A549 (cell line): ENCODE measurements around the gene CMPK2. TPM values are rescaled to one million over a fixed set of nuclear protein-coding genes. Genes with fewer than 3 reads are reported as not detected.

Source experiments
- polyA plus RNA-seq, 4 experiments: library from polyadenylated mRNA; depleted of rRNA in 3 of 4; stranded (reverse); fragments of >200 nt; fragmentation: RNase III in 1 of 4; extraction: RNeasy Plus Mini Kit Qiagen cat#74134 plus additional on column Dnase treatment in 1 of 4; gene quantifications; 2 replicates in 3 of 4; 3 replicates in 1 of 4; pipeline ENCODE4 v1.2.3, GENCODE V29; 2011 to 2017

The CMPK2 gene
- polyA plus RNA-seq, 2 of the 4 experiments (the other 2 are of a cell fraction), result 0.12 to 0.41 TPM

Other genes with a start within 250 kb of the CMPK2 start
- gene RSAD2, start 11.9 kb upstream of the CMPK2 start, polyA plus RNA-seq (2011; rRNA removed), result 0.06 and 0.13 TPM in 2 replicates
- gene RSAD2, start 11.9 kb upstream of the CMPK2 start, polyA plus RNA-seq (2017; fragmentation: RNase III; extraction: RNeasy Plus Mini Kit Qiagen cat#74134 plus additional on column Dnase treatment), result 0.03 to 0.04 TPM in 2 of 3 replicates, not detected in the other
- gene RNF144A, start 51.5 kb upstream of the CMPK2 start, polyA plus RNA-seq (2011; rRNA removed), result 9.1 and 9.6 TPM in 2 replicates
- gene RNF144A, start 51.5 kb upstream of the CMPK2 start, polyA plus RNA-seq (2017; fragmentation: RNase III; extraction: RNeasy Plus Mini Kit Qiagen cat#74134 plus additional on column Dnase treatment), result 4.4 to 5.2 TPM (median 4.4 TPM) in 3 replicates